ENCODE results near the gene DAPK2.

GRCh38 chr15:64010719-64011118, 35.6 kb downstream of the DAPK2 start:
- TF ChIP-seq, protein P1, sequence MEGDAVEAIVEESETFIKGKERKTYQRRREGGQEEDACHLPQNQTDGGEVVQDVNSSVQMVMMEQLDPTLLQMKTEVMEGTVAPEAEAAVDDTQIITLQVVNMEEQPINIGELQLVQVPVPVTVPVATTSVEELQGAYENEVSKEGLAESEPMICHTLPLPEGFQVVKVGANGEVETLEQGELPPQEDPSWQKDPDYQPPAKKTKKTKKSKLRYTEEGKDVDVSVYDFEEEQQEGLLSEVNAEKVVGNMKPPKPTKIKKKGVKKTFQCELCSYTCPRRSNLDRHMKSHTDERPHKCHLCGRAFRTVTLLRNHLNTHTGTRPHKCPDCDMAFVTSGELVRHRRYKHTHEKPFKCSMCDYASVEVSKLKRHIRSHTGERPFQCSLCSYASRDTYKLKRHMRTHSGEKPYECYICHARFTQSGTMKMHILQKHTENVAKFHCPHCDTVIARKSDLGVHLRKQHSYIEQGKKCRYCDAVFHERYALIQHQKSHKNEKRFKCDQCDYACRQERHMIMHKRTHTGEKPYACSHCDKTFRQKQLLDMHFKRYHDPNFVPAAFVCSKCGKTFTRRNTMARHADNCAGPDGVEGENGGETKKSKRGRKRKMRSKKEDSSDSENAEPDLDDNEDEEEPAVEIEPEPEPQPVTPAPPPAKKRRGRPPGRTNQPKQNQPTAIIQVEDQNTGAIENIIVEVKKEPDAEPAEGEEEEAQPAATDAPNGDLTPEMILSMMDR (IDR thresholded peaks at IDR 0.05; ENCODE audit: insufficient read depth, low read length), result no peak
- TF ChIP-seq GABPA (IDR thresholded peaks at IDR 0.05; ENCODE audit: low read depth) (no peak), POLR2AphosphoS5 (IDR thresholded peaks at IDR 0.05; ENCODE audit: low read depth) (no peak)

All from HL-60 (cell line).